Urinary bladder (tissue), 4 donors: ENCODE data around the gene KCTD17. TPM values are rescaled to one million over a fixed set of nuclear protein-coding genes. Genes with fewer than 3 reads are reported as not detected.
A peak's percentile ranks its signal among the peaks of the same experiment; 100 is the strongest.

Experiments
- DNase-seq: peaks from one replicate; pipeline ENCODE4 v3.0.0-alpha.2; 2015; ENCODE audit errors: extremely low spot score
- H3K27ac ChIP-seq: one replicate; pipeline ENCODE4 v1.5.1; 2013; ENCODE audit warnings: low read depth, mild to moderate bottlenecking, moderate library complexity
- H3K36me3 ChIP-seq: one replicate; pipeline ENCODE4 v1.6.1; 2013; ENCODE audit warnings: mild to moderate bottlenecking, moderate library complexity; ENCODE audit not compliant: insufficient read depth
- H3K4me1 ChIP-seq: one replicate; pipeline ENCODE4 v1.6.1; 2013; ENCODE audit warnings: mild to moderate bottlenecking, moderate library complexity; ENCODE audit not compliant: insufficient read depth
- H3K4me3 ChIP-seq: one replicate; pipeline ENCODE4 v1.5.1; 2013; ENCODE audit warnings: low read depth, low read length
- WGBS: extraction: QIAGEN DNeasy Blood & Tissue Kit; methylation state at CpG from one replicate; pipeline ENCODE4 v1.1.7; 2013; 5-methylcytosine and 5-hydroxymethylcytosine counted together
- polyA plus RNA-seq: library from polyadenylated mRNA; stranded (reverse); fragments of 200-250 nt; gene quantifications from one replicate; pipeline ENCODE4 v1.2.3, GENCODE V29; 2013
- total RNA-seq: library from RNA; depleted of rRNA; stranded (reverse); fragments of >200 nt; gene quantifications from one replicate; pipeline ENCODE4 v1.2.3, GENCODE V29; 2014
- donor health status: healthy with polysubstance abuse.
- donor health status: healthy.

Gene KCTD17
- total and polyA plus RNA-seq, 2 donors: 13.8 to 36.1 TPM

DNA sequence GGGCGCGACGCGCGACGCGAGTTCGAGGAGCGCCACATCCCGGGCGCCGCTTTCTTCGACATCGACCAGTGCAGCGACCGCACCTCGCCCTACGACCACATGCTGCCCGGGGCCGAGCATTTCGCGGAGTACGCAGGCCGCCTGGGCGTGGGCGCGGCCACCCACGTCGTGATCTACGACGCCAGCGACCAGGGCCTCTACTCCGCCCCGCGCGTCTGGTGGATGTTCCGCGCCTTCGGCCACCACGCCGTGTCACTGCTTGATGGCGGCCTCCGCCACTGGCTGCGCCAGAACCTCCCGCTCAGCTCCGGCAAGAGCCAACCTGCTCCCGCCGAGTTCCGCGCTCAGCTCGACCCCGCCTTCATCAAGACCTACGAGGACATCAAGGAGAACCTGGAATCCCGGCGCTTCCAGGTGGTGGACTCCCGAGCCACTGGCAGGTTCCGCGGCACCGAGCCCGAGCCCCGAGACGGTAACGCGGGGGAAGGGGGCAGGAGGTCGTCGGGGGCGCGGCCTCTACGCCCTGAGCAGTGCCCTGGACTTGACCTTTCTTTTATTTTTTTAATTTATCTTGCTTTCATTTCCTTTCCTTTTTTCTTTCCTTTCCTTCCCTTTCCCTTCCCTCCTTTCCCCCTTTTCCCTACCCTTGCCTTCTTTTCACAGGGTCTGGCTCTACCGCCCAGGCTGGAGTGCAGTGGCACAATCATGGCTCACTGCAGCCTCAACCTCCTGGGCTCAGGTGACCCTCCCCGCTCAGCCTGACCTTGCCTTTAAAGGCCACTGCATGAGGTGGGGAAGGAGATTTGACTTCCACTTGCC, 27.0 kb upstream of the KCTD17 start:
- WGBS: 89% methylated on average over 71 of the region's 71 CpGs
- Histone ChIP-seq H3K4me1 (no peaks in the 10 kb centered on the region), H3K36me3 (peaks cover 6% of the 10 kb centered on the region), H3K27ac (no peak overlapping the region), H3K4me3 (no peak overlapping the region)
- no peak for DNase-seq

DNA sequence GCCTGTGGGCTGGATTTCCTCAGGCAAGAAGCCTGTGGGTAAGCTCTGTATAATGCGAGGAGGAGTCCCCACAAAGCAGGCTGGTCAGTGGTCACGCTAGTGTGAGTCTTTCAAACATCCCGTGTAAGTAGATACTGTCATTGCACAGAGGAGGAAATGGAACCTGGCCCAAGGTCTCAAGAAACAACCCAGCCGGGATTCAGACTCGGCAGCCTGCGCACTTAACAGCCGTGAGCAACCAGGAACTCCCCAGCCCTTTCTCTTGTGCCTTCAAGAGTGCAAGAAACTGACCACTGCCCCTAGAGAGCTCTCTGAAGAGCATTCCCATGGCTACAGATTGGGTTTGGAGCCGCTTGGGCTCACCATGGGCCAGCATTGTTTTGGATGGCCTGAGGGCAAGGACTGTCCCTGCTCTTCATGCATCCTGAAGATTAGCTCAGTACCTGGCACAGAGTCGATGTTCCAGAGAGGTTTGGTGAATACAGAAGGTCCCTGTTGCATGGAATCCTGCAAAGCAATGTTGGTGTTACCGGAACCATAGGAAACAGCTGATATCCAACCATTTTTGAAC, 26.0 kb upstream of the KCTD17 start:
- no peak overlapping the region for H3K4me3 ChIP-seq
- no peaks in the 10 kb centered on the region for H3K4me1 ChIP-seq
- H3K36me3 ChIP-seq: peaks cover 6% of the 10 kb centered on the region
- H3K27ac ChIP-seq: no peak overlapping the region
- DNase-seq: no peak
- WGBS: 86% methylated on average over 10 of the region's 10 CpGs

DNA sequence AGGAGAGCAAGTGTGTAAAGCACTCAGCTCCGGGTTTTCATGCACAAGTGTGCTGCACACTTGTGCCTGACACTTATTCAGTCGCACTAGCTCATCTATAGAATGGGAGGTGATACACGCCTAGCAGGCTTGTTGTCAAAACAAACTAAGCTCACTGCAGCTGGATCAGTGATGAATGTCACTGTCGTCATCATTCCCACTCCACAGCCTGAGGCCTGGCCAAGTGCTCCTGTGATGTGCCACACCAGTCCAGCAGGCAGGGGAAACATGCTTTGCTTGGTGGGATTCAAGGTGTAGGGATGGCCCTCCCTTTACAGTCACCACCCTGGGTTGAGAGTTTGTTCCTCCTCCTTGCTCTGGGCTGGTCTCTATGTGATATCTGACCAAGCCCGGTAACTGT, 25.2 kb upstream of the KCTD17 start:
- no peak for DNase-seq
- Histone ChIP-seq H3K27ac (no peak overlapping the region), H3K4me1 (no peaks in the 10 kb centered on the region), H3K36me3 (peaks cover 6% of the 10 kb centered on the region), H3K4me3 (no peak overlapping the region)
- WGBS: 89% methylated on average over 5 of the region's 5 CpGs

DNA sequence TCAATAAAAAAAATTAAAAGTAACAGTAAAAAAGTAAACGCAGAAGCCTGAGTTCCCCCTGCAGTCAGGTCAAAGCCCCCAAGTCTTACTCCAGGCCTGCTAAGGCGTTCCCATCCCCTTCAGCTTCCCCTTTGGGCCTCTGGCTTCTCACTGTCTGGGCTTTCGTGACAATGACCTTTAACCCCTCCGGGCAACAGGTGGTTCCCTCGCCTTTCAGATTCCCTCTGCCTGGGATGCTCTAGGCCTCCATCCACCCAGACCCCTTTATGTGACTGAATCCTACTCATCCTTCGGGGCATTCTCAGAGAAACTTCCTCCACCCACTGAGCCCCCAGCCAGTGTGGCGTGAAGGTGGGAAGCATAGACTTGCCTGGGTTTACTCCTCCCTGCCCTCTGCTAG, 24.0 kb upstream of the KCTD17 start:
- Histone ChIP-seq H3K4me3 (no peak overlapping the region), H3K36me3 (peaks cover 6% of the 10 kb centered on the region), H3K27ac (no peak overlapping the region), H3K4me1 (no peaks in the 10 kb centered on the region)
- 95% methylated on average over 7 of the region's 7 CpGs for WGBS
- DNase-seq: no peak

DNA sequence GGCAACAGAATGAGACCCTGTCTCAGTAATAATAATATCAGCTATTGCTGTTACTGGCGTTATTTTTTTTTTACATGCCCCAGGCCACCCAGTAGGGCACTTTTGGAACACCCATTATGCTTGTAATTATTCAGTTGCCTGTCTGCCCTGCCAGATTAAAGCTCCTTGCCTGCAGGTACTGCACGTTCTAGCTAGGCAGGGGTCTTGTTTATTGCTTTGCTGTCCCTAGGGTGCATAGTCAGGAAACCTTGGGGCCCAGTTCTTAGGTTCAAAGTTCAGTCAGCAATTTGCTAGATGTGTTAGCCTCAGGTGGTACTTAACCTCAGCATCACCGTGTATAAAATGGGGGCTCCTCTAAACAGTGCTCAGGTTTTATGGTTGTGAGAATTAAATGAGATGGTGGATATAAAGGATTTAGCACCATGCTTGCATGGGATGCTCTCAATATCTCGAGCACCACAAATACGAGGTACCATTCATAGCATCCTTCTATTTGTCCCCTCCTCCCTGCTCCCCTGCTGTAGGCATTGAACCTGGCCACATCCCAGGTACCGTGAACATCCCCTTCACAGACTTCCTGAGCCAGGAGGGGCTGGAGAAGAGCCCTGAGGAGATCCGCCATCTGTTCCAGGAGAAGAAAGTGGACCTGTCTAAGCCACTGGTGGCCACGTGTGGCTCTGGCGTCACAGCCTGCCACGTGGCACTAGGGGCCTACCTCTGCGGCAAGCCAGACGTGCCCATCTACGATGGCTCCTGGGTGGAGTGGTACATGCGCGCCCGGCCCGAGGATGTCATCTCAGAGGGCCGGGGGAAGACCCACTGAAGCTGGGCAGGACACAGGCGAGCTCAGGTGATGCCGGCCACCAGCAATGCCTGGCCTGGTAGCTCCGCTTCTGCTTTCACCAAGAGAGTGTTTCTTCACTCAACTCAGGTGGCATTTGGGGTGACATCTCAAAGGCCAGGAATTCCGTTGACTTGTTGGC, 22.6 kb upstream of the KCTD17 start:
- H3K4me1 ChIP-seq: no peaks in the 10 kb centered on the region
- H3K27ac ChIP-seq: no peak overlapping the region
- no peak overlapping the region for H3K4me3 ChIP-seq
- 92% methylated on average over 22 of the region's 22 CpGs for WGBS
- peaks cover 6% of the 10 kb centered on the region for H3K36me3 ChIP-seq
- DNase-seq: no peak

DNA sequence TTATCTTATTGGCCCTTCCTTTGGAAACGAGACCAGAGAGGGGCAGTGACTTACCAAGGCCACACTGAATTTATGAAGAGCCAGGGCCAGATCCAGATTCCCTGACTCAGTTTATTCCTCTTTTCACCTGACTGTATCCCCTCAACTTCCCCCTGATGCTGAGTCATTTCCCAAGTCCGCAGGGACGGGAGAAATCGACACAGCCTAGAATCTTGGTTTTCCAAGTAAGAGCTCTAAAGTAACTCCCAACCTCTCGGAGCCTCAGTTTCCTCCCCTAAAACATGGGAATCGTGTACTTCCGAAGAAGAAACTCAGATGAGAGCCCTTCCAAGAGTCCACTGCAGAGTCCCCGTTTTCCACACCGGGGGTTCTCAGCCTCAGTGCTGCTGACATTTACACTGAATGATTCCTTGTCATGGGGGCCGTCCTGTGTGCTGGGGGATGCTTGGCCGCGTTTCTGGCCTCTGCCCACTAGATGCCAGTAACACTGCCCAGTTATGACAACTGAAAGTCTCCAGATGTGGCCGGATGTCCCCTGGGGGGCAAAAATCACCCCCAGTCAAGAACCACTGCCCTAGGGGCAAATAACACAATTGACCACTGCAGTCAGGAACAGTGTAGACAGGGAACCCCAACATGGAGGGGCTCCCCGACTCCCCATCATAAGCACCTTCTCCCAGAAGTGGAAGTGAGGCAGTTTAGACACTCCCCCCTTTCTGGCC, 20.8 kb upstream of the KCTD17 start:
- Histone ChIP-seq H3K4me3 (no peak overlapping the region), H3K4me1 (no peaks in the 10 kb centered on the region), H3K36me3 (peaks cover 6% of the 10 kb centered on the region), H3K27ac (no peak overlapping the region)
- WGBS: 66% methylated on average over 14 of the region's 14 CpGs
- DNase-seq: no peak

DNA sequence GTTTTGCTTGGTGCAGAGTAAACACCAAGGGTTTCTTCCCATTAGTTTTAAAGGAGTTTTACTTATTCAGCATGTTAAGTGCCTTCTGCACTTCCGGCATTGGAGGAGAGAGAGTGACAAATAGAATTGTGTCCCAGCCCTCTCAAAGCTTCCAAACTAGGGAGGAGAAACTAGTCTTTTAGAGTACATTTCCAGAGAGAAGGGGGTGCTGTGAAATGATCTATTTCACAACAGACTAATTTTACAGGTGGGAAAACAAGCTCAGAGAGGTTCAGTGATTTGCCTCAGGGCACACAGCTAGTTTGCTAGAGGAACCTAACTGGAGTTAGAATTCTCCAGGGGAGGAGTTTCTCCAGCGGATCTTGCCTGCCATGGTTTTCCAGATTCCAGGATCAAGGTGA, 19.4 kb upstream of the KCTD17 start:
- WGBS: 63% methylated on average over 2 of the region's 2 CpGs
- Histone ChIP-seq H3K36me3 (peaks cover 6% of the 10 kb centered on the region), H3K27ac (no peak overlapping the region)

DNA sequence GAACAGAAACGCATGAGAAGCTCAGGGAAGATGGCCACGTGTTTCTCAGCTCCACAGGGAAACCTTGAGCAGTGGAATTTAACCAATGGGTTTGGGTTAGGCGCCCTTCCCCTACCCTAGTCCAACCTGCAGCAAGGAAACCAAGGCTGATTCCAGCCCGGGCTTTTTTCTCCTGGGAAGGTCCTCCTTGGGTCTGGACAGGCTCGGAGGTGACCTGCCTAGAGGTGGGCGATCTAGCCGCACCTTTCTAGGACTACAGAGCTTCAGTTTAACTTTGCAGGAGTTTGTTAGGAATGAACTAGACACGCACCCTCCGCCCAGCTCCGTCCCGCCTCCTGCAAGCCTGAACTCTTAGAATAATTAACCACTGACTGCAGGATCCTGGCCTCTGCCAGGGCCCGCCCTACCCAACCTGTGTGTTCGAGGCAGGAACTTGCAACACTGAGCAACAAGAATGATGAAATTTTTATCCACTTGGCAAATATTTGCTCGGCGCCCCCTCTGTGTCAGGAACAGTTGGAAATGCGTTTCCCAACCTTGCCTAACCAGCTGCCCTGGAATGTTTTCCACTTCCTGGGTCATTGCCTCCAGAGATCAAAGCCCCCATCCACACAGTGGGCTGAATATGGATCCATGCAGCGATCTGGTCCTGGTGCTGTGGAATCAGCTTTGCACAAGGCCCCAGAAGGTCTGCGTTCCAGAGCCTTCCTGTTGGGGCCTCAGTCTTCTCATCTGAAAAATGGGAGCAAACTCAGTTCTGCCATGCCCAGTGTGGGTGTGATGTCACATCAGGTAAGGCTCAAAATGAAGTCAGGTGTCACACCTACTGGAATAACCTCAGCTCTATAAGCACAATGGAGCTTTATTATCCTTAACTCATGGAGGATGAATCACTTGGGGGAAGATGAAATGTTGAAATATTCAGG, 18.7 kb upstream of the KCTD17 start:
- no peak overlapping the region for H3K27ac ChIP-seq
- DNase-seq: peak; percentile 77
- 64% methylated on average over 18 of the region's 18 CpGs for WGBS

More for the DNA sequence above, 19.4 kb upstream of the KCTD17 start:
- Histone ChIP-seq H3K4me1 (no peaks in the 10 kb centered on the region), H3K4me3 (no peak overlapping the region)
- no peak for DNase-seq

DNA sequence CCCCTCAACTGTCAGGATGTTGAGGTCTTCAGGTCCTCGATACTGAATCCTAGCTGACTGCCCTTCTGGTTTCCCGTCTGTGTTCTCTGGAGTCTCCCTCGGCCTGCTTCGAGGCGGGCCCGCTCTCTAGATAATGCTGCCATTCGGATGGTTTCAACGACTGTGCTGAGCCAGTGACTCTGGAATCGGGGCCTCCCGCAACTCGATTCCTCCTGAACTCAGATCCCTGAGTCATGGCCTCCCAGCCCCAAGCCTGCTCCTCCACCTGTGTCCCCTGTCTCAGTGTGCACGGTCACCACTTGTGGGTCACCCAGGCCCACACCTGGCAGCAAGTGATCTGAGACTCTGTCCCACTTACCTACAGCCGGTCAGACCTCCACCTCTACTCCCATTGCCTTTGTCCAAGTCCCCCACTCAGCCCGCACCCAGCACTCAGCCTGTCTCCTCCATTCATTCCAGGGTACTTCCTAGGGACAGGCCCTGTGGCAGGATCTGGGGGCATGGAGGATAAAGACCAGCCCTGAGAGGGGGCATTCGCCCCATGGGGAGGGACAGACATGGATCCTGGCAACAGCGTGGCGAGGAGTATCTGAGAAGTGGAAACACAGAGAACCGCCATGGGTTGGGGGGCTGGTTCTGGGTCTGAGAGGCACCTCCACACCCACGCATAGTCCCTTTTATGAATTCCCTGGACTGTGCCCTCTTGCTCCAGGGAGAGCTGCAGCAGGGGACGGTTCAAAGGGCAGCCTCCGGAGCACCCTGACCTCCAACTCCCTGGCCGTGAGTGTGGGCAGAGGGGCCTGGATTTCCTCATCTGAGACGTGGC, 17.7 kb upstream of the KCTD17 start:
- no peaks in the 10 kb centered on the region for H3K4me1 ChIP-seq
- no peak overlapping the region for H3K4me3 ChIP-seq
- WGBS: 83% methylated on average over 23 of the region's 23 CpGs
- H3K36me3 ChIP-seq: peaks cover 4% of the 10 kb centered on the region
- H3K27ac ChIP-seq: no peak overlapping the region
- DNase-seq: no peak

More for the DNA sequence above, 18.7 kb upstream of the KCTD17 start:
- Histone ChIP-seq H3K4me1 (no peaks in the 10 kb centered on the region), H3K4me3 (no peak overlapping the region), H3K36me3 (peaks cover 4% of the 10 kb centered on the region)

DNA sequence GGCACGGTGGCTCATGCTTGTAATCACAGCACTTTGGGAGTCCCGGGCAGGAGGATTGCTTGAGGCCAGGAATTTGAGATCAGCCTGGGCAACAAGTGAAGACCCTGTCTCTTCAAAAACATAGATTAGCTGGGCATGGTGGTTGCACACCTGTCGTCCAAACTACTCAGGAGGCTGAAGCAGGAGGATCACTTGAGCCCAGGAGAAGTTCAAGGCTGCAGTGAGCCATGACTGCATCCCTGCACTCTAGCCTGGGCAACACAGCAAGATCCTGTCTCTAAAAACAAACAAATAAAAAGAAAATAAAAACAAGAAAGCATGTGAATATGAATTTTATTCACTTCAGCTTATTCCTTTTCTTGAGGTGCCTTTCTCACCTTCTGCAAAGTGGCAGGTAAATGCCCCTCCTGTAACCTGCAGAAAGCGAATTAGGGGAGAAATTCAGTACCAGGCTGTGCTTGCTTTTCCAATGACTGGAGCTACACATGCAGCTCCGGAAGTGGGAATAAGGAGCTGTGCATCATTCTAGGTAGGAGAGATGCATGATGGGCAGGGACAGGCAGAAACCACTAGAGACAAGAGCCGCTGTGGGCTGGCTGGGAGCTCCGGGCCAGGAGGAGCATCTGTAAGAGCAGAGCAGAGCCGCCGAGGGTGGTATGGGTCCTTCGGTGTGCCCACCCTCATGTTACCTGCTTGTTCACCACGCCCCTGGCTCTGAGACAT, 14.7 kb upstream of the KCTD17 start:
- Histone ChIP-seq H3K4me3 (no peak overlapping the region), H3K27ac (no peak overlapping the region), H3K36me3 (no peaks in the 10 kb centered on the region), H3K4me1 (no peaks in the 10 kb centered on the region)
- DNase-seq: no peak
- 85% methylated on average over 11 of the region's 11 CpGs for WGBS

DNA sequence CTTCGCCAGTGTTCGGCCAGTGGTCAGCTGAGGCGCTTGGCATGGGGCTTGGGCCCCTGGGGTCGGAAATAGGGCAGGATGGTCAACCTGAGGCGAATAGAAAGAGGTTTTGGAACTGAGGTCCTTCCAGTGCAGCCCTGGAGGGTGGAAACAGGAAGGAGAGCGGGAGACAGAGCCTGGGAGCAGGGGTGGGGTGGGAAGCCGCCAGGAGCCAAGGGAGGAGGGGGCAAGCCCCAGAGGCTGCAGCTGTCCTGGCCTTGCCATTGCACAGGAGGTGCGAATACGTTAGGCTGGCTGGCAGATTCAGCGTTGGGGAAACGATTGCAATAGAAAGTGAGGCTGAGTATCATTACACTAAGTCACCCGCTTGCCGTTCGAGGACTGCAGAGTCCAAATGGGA, 13.9 kb upstream of the KCTD17 start:
- 56% methylated on average over 14 of the region's 14 CpGs for WGBS
- Histone ChIP-seq H3K27ac (no peak overlapping the region), H3K4me1 (no peaks in the 10 kb centered on the region), H3K36me3 (no peaks in the 10 kb centered on the region), H3K4me3 (no peak overlapping the region)
- DNase-seq: no peak
